GM18870 (cell line): Measurements from ENCODE around the gene ZFAND2B.
"Not testable (repeated sequence)": the region's sequence is repeated elsewhere in the genome, so short reads cannot be mapped to it uniquely, and the experiment has no call there.

Experiments used
- ATAC-seq: cut with Tn5 transposase; IDR thresholded peaks from one replicate; pipeline ENCODE4 v1.9.1; 2021; ENCODE audit warnings: moderate library complexity; ENCODE audit not compliant: unreplicated experiment

Gene ZFAND2B

GRCh38 chr2:219250049-219250781 lies 43.6 kb downstream of the ZFAND2B start:
- ATAC-seq = no peak

DNA sequence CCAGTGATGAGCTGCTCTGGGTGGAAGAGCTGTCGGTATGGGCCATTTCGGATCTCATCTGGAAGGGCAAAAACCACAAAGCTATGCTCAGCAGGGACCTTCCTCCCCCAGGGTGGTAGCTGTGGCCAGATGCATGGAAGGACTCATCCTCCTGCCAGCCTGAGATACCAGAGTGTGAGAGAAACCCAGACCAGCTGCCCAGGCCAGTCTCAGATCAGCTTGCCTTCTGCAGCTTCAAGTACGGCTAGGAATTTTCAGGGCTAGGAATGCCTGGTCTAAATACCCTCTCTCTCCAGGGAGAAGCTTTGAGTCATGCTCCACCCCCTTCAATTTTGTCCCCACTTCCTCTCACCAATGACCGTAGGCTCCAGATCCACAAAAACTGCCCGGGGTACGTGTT lies 45.1 kb downstream of the ZFAND2B start:
- no peak for ATAC-seq

- no peak for ATAC-seq
These were observed 45.5 kb downstream of the ZFAND2B start for GRCh38 chr2:219252084-219252483.

GRCh38 chr2:219252570-219252899 lies 46.0 kb downstream of the ZFAND2B start:
- no peak for ATAC-seq

GRCh38 chr2:219252900-219253752 lies 46.5 kb downstream of the ZFAND2B start, which contains the start of gene TUBA4B:
TSS of gene TUBA4B (plus strand) at chr2:219253243. CDS start at chr2:219253408, 165 bp downstream.
- peak; percentile 1 for ATAC-seq

DNA sequence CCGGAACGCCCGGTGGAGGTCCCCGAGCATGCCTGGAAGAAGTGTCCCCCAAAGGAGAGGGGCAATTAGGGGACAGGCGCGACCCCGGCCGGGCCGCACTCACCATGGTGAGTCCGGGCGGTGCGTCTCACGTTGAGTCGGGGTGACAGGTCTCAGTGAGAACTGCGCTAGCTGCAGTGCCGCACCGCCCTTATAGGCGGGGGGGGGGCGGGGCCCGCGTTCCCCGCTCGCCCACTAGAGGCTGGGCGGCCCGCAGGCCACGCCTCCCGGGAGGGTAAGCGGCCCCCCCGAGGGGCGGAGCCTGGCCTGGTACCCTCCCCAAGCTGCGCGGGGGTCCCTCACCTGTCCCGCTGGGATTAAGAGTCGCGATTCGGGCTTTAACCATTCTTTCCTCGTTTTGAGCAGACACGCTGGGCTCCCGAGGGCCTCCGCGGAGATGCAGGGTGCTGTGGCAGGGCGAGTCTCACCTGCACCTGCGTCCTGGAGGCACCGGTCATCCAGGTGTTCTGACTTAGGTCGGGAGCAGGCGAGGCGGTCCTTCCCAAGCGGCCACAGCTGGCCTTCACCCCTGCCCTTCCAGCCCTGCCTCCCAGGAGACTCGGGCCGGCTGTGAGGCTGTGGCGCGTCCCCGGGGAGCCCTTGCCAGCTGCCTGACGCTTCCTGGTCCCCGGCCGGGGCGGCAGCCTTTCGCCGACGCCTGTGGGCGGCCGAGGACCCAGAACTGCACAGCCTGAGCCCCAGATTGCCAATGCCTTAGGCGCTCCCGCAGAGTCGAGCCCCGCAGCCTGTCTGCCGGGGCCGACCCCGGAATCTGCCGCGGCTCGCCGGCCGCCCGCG lies 47.4 kb downstream of the ZFAND2B start, which contains the start of gene TUBA4A:
Gene TUBA4A (minus strand): TSS at position 166 of the 837 bp plus-strand sequence. CDS start 60 bp downstream, at position 106.
- ATAC-seq = peak; percentile 20

- ATAC-seq = peak; percentile 41
These were observed 48.1 kb downstream of the ZFAND2B start for GRCh38 chr2:219254590-219255201.

DNA sequence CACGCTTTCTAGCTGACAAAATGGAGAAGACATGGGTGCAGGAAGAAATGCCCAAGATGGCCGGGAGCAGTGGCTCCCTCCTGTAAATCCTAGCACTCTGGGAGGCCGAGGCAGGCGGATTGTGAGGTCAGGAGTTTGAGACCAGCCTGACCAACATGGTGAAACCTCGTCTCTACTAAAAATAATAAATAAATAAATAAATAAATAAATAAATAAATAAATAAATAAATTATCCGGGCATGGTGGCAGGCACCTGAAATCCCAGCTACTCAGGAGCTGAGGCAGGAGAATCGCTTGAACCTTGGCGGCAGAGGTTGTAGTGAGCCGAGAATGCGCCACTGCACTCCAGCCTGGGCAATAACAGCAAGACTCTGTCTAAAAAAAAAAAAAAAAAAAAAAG lies 52.4 kb downstream of the ZFAND2B start:
- not testable (repeated sequence) for ATAC-seq
